HepG2 (cell line): ENCODE results near the gene MLH1. TPM values are rescaled to one million over a fixed set of nuclear protein-coding genes. Genes with fewer than 3 reads are reported as not detected.

Source experiments
- CAMTA2 ChIP-seq: sonication (generic); formaldehyde crosslinking; IDR thresholded peaks from 2 replicates; pipeline ENCODE4 v1.4.0; 2020; ENCODE audit warnings: mild to moderate bottlenecking, missing genetic modification reagents, borderline replicate concordance
- CCAR2 ChIP-seq: fragments of 200-400 bp; formaldehyde crosslinking; optimal IDR thresholded peaks from 2 replicates; pipeline ENCODE3; 2018; ENCODE audit warnings: low read depth, mild to moderate bottlenecking, low read length, moderate library complexity
- CHD4 ChIP-seq: fragments of 200-600 bp; sonication (generic); IDR thresholded peaks from 2 replicates; pipeline ENCODE4 v1.7.0; 2017; ENCODE audit warnings: mild to moderate bottlenecking, low read length, borderline replicate concordance
- GZF1 ChIP-seq: sonication (generic); formaldehyde crosslinking; IDR thresholded peaks from 2 replicates; pipeline ENCODE4 v1.5.1; 2020; ENCODE audit warnings: mild to moderate bottlenecking, missing genetic modification reagents
- HMGXB3 ChIP-seq: sonication (generic); formaldehyde crosslinking; IDR thresholded peaks from 2 replicates; pipeline ENCODE4 v1.4.0; 2020; ENCODE audit warnings: missing genetic modification reagents, borderline replicate concordance
- MAX ChIP-seq: IDR thresholded peaks from 2 replicates; pipeline ENCODE4 v1.6.1; 2012; ENCODE audit warnings: inconsistent platforms
- PLSCR1 ChIP-seq: sonication (generic); formaldehyde crosslinking; IDR thresholded peaks from 2 replicates; pipeline ENCODE4 v1.5.0; 2020; ENCODE audit warnings: missing genetic modification reagents, mild to moderate bottlenecking, borderline replicate concordance
- RBM22 ChIP-seq: fragments of 200-400 bp; formaldehyde crosslinking; optimal IDR thresholded peaks from 2 replicates; pipeline ENCODE3; 2017; ENCODE audit warnings: mild to moderate bottlenecking, low read length, moderate library complexity
- REPIN1 ChIP-seq: sonication (generic); formaldehyde crosslinking; IDR thresholded peaks from 2 replicates; pipeline ENCODE4 v1.8.0; 2022; ENCODE audit warnings: missing genetic modification reagents, low read depth, mild to moderate bottlenecking, borderline replicate concordance
- SAFB2 ChIP-seq: sonication (generic); formaldehyde crosslinking; IDR thresholded peaks from 2 replicates; pipeline ENCODE4 v1.5.1; 2020; ENCODE audit warnings: missing genetic modification reagents, low read depth, mild to moderate bottlenecking, borderline replicate concordance
- SALL1 ChIP-seq: sonication (generic); formaldehyde crosslinking; IDR thresholded peaks from 2 replicates; pipeline ENCODE4 v1.8.0; 2022; ENCODE audit warnings: mild to moderate bottlenecking, missing genetic modification reagents
- ZNF101 ChIP-seq: sonication (generic); formaldehyde crosslinking; IDR thresholded peaks from 2 replicates; pipeline ENCODE4 v1.4.0; 2020; ENCODE audit warnings: mild to moderate bottlenecking, low read depth, missing genetic modification reagents, borderline replicate concordance
- ZNF281 ChIP-seq: sonication (generic); formaldehyde crosslinking; IDR thresholded peaks from 2 replicates; pipeline ENCODE4 v1.4.0; 2020; ENCODE audit warnings: missing genetic modification reagents, borderline replicate concordance
- ZNF484 ChIP-seq: sonication (generic); formaldehyde crosslinking; IDR thresholded peaks from 2 replicates; pipeline ENCODE4 v1.5.1; 2020; ENCODE audit warnings: mild to moderate bottlenecking, low read depth, missing genetic modification reagents, borderline replicate concordance
- ZNF670 ChIP-seq: sonication (generic); formaldehyde crosslinking; IDR thresholded peaks from 2 replicates; pipeline ENCODE4 v1.8.0; 2022; ENCODE audit warnings: mild to moderate bottlenecking, missing genetic modification reagents, borderline replicate concordance
- ZNF761 ChIP-seq: sonication (generic); formaldehyde crosslinking; conservative IDR thresholded peaks from 2 replicates; pipeline ENCODE4 v1.4.0; 2020; ENCODE audit warnings: mild to moderate bottlenecking, missing genetic modification reagents
- ZNF792 ChIP-seq: IDR thresholded peaks from 2 replicates; pipeline ENCODE4 v1.6.1; 2016
- polyA plus RNA-seq, 8 experiments: library from polyadenylated mRNA; depleted of rRNA in 3 of 8; stranded (reverse) in 7 of 8; unstranded in 1 of 8; fragments of >200 nt; fragmentation: Illumina TruSeq in 4 of 8; extraction: Trizol in 4 of 8; gene quantifications; 2 replicates each; pipeline versions ENCODE4 v1.2.1 to v1.2.3, GENCODE V29; 2011 to 2016; ENCODE audit warnings: low read depth in 4 of 8, missing spikeins in 1 of 8, mixed read lengths in 1 of 8; ENCODE audit not compliant: insufficient read depth in 1 of 8
- total RNA-seq, 5 experiments: library from RNA; depleted of rRNA; stranded (reverse); fragments of >200 nt; fragmentation: Illumina TruSeq; extraction: Trizol; gene quantifications; 2 replicates each; pipeline ENCODE4 v1.2.3, GENCODE V29; 2016; ENCODE audit warnings: low read depth in 1 of 5

The MLH1 gene
- total and polyA plus RNA-seq, 2 of the 13 experiments (the other 11 are each of a cell fraction or from before 2014, with no cell fraction given): 29.5 to 70.8 TPM

- TF ChIP-seq CHD4 (no peak), SAFB2 (CRISPR knock-in tag) (no peak; the same call in none of the 2 replicates), RBM22 (no peak), GZF1 (no peak), MAX (peak; percentile 80), ZNF281 (CRISPR knock-in tag) (no peak; the same call in 1 of the 2 replicates), REPIN1 (CRISPR knock-in tag) (peak; percentile 78), CCAR2 (no peak), ZNF670 (CRISPR knock-in tag) (no peak; the same call in 1 of the 2 replicates), ZNF101 (CRISPR knock-in tag) (no peak), ZNF761 (CRISPR knock-in tag) (no peak), HMGXB3 (CRISPR knock-in tag) (peak; percentile 12; the same call in 1 of the 2 replicates), ZNF792 (CRISPR knock-in tag) (peak; percentile 73), SALL1 (CRISPR knock-in tag) (peak; percentile 76), ZNF484 (0 out of 2 replicates have a peak, but pooled peaks have one; percentile 75), CAMTA2 (CRISPR knock-in tag) (no peak), PLSCR1 (CRISPR knock-in tag) (no peak)
These were observed 452 bp upstream of the MLH1 start, which contains the start of gene EPM2AIP1 (continued) for GRCh38 chr3:36992806-36993325.
